GM19328 (cell line): ENCODE results near the gene CD53.
"Not testable (repeated sequence)": the region's sequence is repeated elsewhere in the genome, so short reads cannot be mapped to it uniquely, and the experiment has no call there.

Experiments
- ATAC-seq: cut with Tn5 transposase; IDR thresholded peaks from one replicate; pipeline ENCODE4 v1.9.1; 2021; ENCODE audit warnings: mild to moderate bottlenecking, moderate library complexity; ENCODE audit not compliant: unreplicated experiment

Gene CD53, protein sequence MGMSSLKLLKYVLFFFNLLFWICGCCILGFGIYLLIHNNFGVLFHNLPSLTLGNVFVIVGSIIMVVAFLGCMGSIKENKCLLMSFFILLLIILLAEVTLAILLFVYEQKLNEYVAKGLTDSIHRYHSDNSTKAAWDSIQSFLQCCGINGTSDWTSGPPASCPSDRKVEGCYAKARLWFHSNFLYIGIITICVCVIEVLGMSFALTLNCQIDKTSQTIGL

DNA sequence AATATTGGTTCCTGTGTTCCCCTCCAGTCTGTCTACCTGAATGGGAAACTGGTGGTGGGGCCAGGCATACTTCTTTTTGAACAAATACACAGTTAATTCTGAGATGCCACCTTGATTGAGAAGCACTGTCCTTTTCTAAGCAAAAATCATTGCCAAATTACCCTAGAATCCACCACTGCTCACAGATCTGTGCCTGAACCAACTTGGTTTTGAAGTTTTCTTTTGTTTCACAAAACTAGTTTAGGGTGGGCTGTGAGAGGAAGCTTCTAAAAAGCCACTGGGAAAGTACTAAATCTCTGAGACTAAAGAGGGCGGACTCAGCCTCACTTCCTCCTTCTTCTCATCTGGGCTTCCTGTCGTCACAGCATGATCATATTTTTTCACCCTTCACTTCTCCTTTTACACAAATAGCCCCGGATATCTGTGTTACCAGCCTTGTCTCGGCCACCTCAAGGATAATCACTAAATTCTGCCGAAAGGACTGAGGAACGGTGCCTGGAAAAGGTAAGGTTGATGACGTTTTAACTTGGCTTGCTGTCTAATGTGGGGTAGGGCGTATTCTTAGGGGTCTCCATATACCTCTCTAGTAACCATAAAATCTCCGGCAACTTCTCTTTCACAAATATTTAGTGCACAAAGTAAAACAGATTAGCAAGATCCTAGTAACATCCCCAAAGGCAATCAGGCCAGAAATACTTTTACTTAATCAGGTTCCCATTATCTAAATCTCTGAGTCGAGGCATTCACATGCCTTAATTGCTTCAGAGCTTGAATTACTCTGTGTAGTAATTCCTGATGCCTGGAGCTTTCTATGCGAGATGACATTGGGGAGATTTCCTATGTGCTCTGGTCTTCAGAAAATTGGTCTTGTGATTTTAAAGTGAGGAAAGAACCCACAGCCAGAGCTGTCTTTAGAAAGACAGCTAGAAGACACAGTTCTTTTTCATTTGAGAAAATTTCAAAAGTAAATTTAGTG is at the start of gene CD53:
TSS of gene CD53 (plus strand) at position 404 of the 976 bp plus-strand sequence. CDS start 18,261 bp downstream, outside the sequence.
- peak; percentile 41 for ATAC-seq

DNA sequence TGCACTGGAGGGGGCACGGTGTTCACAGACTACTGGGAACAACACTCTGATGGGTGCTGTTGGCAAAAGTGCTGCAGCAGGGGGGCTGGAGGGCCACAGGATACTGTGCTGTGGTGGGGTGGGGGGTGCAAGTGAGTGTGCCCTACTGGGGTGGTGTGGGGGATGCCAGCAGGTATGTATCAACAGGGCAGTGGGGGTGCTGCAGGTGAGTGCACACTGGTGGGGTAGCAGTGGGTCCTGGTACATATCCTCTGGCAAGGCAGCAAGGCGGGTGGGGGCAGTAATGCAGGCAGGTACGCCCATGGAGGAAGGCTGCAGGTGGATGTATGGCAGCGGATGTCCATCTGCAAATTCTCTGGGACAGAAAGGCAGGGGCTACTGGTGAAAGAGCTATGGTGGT is 48.8 kb upstream of the CD53 start:
- no peak for ATAC-seq

DNA sequence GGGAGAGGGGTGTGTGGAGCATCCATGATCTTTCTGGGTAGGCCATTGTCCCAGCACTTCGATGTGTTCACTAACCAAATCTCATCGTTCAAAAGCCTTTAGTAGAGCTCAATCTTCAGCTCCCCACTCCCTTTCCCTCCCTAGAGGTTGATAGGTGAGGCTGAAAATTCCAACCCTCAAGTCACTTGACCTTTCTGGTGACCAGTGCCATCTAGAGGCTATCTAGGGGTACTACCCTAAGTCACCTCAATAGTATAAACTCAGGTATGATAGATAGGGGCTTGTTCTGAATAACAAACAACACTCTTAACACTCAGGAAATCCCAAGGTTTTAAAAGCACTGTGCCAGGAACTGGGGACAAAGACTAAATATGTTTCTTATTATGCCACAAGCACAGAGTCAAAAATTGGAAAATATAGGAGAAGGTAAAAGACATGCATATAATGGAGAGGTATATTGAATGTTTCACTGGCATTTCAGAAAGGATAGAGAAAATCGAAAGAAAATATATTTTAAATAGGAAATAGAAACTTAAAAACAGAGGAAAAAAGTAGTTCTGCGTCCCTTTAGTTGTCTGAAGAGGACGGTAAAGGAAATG is 42.9 kb upstream of the CD53 start:
- no peak for ATAC-seq

DNA sequence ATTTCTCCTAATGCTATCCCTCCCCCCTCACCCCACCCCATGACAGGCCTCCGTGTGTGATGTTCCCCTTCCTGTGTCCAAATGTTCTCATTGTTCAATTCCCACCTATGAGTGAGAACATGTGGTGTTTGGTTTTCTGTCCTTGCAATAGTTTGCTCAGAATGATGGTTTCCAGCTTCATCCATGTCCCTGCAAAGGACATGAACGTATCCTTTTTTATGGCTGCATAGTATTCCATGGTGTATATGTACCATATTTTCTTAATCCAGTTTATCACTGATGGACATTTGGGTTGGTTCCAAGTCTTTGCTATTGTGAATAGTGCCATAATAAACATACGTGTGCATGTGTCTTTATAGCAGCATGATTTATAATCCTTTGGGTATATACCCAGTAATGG is 39.2 kb upstream of the CD53 start:
- ATAC-seq: not testable (repeated sequence)

DNA sequence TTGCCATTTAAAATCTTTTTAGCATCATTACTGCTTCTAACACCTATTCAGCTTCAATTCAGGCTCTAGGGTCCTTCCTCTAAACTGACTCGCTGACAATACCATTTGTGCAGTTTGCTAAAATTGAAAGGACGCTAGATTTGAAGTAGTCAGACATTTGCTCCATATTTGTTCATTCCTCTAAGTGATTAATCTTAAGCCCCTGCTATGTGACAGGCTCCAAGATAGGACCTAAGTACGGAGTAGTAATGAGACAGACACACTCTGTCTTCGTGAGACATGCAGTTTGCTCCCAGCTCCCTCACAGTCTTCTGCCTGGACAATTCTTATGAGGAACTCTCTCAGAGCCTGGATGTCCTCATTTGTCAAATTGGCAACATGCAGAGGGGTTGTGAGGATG is 26.1 kb upstream of the CD53 start:
- ATAC-seq: no peak

DNA sequence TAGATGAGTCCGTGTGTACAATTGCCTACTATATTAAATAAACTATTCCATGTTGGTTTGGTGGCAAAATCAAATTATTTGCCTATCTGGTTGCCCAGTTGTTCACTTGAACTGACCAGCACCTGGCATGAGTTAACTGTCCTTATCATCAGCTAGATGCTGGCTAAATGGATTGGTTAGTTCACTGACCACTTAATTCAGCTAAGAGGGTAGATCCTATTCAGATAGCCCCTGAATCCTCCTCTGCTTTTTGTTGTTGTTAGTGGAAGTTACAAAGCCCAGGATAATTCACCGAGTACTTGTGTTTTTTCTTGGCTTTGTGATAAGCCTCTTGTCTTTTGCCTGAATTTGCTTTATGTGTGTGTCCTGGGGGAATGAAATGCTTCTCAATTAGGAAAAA is 22.8 kb upstream of the CD53 start:
- ATAC-seq: no peak

DNA sequence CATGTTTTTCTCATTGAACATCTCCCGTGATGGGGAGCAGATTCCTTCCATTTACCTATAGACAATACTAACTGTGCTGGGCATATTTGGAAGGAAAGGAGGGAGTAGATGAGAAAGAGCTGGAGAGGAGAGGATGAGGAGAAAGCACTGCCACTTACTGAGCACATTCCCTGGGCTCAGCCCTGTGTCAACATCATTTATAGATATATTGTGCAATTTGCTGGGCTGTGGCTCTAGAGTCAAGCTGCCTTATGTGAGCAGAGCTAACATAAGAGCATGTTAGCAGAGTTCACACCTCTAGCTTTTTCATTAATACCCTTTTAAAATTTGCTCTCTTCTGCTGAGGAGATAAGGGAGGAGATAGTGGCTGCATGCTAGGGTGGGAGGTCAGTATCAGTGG is 22.3 kb upstream of the CD53 start:
- no peak for ATAC-seq

DNA sequence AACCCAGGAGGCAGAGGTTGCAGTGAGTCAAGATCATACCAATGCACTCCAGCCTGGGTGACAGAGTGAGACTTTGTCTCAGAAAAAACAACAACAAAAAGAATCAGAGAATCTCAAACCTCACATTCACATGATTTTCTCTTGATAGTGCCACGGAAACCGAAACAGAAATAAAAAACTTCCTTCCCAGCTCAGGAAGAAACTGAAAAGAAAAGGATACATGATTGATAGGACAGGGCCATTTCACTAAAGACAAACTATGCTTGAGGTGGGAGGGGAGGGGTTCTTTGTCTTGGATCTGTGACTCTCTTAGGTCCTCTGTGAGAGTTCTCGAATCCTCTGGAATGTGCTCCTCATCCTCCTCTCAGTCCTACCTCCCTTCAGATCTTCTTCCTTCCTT is 19.8 kb upstream of the CD53 start:
- ATAC-seq: no peak

DNA sequence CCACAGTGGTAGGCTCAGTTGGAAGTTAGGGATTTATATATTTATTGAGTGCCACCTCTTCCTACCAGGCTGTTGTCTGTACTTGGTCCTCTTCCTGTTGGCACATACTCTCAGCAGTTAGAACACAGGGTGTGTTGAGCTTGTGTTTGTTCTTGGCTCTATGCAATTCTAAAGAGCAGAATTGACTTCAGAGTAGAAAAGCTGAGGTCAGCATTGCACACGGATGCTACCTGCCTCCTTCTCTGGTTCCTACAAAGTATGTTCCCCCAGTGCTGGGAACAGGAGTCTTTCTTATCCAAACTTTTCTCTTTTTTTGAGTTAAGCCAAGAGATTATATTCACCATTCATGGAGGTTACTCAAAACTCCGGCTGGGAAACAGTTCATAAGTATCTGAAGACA is 16.5 kb upstream of the CD53 start:
- ATAC-seq: no peak

DNA sequence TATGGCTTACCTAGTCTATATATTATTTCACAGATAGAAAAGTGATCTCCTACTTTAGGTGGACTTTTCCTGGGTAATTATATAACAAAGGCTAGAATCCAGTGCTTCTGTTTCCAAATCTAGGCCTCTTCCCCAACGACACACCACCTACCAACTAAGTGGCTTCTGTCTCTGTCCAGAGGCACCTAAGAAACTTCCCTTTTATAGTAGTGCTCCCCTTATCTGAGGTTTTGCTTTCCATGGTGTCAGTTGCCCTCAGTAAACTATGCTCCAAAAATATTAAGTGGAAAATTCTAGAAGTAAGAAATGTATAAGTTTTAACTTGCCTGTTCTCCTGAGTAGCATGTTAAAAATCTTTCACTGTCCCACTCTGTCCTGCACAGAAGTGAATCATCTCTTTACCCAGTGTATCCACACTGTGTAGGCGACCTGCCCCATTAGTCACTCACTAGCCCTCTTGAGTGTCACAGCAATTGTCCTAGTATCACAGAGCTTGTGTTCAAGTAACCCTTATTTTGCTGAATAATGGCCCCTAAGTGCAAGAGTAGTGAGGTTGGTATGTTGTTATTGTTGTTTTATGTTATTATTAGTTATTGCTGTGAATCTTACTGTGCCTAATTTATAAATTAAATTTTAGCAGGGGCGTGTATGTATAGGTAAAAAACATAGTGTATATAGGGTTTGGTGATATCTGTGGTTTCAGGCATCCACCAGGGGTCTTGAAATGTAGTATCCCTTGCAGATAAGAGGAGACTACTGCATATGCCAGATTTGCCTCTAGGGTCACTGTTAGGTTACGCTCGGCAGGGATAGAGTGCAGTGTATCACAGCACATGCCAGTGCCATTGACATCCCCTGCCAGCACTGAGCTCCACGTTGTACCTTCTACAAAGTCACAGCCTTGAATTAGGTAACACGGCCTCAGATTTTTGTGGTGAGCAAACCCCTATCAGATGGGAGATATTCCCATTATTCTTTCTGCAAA is 14.7 kb upstream of the CD53 start:
- no peak for ATAC-seq

DNA sequence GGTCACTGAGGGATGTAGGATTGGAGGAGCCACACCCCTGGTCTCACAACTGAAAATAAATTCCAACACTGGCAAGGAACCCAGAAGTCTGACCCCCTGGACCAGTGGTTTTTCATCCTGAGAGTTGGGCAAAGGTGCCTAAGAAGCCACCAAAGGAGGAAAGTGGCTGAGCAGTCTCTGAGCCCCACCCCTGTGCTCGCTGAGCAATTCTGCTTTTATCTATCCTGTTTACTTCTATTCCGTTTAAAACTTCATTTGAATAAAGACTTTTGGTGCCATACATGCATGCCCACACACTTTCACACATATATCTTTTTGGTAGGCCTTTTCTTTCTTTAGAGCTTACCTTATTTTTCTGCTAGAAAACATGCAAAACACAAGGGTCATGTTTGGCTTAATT is 13.9 kb upstream of the CD53 start:
- no peak for ATAC-seq

DNA sequence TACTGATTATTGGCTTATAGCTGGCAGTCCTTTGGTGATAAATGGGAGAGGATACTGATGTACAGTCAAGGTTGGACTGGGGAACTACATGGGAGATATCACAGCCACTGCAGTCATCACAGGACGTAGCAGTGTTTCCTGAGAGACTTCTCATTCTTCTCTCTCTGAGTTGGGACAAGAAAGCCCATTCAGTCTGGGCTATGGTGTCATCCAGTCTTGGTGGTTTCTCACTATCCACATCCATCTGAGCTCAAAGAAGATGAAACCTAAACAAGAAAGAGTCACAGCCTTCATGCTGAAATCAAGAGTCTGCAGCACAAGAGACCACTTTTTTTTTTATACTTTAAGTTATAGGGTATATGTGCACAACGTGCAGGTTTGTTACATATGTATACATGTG is 12.8 kb upstream of the CD53 start:
- no peak for ATAC-seq

DNA sequence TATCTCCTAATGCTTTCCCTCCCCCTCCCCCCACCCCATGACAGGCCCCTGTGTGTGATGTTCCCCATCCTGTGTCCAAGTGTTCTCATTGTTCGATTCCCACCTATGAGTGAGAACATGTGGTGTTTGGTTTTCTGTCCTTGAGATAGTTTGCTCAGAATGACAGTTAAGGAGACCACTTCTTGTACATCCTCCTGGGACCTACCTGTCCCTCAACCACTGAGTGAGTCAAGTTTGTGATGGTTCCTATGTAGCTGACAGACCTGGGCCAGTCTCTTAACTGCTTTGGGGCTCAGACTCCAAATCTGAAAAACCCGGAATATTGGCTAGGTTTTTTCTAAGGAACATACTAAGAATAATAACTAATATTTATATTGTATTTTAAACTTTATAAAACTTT is 12.3 kb upstream of the CD53 start:
- not testable (repeated sequence) for ATAC-seq

DNA sequence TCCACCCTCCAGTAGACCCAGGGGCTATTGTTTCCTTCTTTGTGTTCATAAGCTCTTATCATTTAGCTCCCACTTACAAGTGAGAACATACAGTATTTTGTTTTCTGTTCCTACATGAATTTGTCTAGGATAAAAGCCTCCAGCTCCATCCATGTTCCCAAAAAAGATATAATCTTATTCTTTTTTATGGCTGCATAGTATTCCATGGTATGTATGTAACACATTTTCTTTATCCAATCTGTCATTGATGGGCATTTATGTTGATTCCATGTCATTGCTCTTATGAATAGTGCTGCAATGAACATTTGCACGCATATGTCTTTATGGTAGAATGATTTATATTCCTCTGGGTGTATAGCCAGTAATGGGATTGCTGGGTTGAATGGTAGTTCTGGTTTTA is 11.0 kb upstream of the CD53 start:
- ATAC-seq: not testable (repeated sequence)

DNA sequence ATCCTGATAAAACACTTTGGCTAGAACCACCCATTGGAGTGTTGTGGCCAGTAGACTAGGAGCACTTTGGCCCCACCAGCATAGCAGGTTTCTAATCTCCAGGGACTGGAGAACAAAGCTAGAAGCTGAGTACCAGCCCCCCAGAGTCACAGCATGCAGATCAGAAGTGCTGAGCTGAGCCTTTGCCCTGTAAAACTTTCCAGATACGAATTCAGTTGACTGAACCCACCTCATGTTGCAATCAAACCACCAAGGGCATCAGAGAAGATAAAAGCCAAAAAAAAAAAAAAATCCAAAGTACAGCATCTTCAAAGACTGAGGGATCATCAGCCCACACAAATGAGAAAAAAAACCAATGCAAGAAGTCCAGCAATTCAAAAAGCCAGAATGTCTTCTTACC is 8.7 kb upstream of the CD53 start:
- no peak for ATAC-seq

DNA sequence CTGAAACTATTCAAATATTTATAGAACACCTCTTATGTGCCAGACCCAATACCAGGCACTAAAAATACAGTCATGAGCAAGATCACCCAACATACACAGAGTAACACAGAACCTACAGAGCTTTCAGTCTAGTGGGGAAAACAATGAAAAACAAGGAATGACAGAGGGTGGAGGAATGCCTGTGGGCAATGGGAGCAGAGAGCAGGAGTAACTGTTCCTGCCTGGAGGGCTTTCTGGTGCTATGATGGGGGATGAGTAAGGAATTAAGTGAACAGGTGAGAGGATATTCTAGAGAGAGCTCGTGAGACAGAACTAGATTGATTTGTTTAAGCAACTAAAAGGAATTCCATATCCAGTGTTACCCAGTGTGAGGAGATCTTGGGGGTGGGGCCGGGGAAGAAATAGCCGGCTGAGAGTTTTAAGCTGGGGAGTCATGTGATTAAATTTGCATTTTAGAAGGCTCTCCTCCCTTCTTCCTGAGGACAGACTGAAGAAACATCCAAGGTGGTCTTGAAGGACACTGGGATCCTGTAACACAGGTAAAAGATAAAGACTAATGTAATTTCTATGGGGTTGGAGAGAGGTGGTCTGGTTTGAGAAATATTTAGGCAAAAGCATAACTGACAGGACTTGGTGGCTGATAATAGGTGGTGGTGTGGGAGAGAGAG is 2.1 kb upstream of the CD53 start:
- no peak for ATAC-seq

DNA sequence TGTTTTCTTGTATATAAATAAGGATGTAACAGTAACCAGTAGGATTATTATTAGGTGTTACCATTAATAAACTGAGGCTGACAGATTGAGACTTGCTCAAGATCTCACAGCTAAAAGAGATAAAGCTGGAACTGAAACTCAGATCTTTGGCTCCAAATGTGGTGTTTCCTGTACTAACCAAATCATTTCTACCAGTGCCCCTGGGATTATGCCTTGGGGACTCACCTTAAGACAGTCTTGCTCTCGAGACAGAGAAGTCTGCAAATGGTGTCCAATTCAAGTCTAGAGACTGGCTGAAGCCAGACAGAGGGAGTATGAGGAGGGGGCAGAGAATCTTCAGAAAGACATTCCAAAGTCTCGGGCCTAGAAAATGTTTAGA is 593 bp upstream of the CD53 start:
- ATAC-seq: no peak

DNA sequence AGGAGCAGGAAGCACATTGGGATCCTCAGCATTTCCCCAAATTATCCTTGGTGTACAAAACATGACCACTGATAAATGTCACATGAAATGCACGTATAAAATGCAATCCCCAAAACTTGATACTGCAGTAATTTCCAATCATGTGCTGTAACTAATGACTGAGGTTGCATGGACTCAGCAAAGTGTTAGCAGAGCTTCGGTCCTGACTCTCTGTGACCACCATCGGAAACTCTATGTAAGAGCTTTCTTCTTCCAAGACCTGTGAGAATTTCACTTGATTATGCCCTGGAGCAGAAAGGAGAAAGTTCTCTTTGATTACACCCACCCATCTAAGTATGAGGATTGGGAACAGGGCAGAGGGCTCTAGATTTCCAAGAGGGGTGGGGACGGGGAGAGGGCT is 908 bp downstream of the CD53 start:
- ATAC-seq: no peak

DNA sequence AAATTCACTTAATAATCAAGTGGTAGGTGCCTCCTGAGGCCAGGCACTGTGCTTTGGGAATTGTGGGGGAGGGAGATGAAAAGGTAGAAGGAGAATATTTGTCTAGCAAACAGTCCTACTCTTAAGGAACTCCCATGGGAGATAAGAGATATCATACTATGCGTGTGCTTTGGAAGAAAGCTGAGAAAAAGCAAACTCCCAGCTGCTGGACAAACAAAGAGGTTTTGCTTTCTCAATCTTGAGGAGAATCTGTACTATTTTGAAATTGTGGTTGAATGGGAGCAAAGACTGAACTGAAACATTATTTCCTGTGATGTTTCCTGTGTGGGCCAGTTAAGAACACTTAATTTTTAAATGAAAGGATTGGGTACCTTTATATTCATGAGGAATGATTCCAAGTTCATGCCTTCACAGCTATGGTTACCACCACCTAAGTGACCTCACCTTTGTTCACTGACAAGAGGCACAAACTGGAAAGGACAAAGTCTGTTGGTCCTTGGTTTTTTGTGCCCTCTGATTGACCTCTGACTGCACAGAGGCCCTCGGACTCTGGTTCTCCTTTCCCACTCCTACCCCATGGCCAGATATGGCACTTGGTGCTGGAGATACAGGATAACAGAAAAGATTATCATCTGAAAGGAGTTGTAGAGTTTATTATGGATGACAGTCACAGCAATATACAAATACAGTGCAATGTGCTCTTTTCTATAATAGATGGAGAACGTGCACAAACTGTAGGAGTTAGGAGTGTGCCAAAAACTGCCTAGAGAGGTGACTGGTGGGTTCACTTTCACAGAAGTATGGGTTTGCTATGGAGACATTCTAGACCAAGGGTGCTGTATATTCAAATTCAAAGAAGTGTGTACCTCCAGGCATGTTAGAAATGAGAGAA is 1.6 kb downstream of the CD53 start:
- ATAC-seq: no peak
